Activated naive CD4-positive, alpha-beta T cell treated with anti-CD3 and anti-CD28 coated beads, Interleukin-2, amount 50 U/mL, for 16 hours (primary cell): Measurements from ENCODE around the gene DOK1.

Experiments used
- DNase-seq: peaks from one replicate; pipeline ENCODE4 v3.0.0-alpha.2; 2020

DOK1 gene

DNA sequence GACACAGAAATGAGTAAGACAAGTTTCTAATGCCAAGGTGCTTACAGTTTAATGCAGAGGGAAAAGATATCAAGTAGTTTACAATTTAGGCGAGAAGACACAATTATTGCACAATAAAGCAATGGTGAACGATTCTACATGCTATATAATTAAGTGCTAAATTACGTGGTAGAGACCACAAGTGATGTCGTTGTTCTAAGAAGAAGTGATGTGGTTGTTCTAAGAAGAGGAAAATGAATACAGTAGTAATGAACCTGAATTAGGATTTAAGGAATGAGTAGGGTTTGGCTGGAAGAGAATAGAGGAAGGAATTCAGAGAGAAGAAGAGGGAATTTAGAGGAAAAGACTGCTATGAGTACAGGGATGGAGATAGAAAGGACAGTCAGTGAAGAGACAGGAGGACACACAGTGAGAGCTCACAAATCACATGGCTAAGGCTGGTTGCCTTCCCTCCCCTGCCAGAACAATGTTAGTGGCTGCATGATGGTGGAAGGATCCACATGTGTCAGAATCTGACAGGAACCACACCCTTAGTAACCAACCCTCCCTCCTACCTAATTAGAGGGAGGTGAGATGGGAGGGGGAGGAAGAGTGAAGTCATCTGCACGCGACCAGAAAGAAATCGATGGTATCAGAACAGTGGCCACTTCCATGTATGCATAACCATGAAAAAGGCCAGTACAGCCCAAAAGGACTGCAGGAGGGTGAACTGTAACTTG lies 48.9 kb downstream of the DOK1 start:
- no peak for DNase-seq

DNA sequence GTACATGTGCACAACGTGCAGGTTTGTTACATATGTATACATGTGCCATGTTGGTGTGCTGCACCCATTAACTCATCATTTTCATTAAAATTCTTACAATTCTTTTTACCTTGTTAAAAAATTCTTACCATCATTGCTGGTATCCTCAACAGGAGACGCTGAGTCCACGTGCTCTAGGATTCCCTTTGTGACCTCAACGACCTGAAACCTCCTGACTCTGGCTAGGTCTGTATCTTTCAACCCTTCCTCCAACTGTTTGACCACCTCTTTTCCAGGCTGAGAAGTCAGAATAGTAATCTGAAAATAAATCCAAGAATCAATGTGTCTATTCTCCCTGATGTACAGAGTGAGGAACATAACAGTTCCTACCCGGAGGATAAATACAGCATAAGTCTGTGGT lies 52.4 kb downstream of the DOK1 start:
- no peak for DNase-seq
